GM12892 (cell line): ENCODE results near the gene CIDEC.

Experiments
- POLR2A ChIP-seq: IDR thresholded peaks from 2 replicates; pipeline ENCODE4 v1.6.1; 2011; ENCODE audit warnings: low read depth, low read length, control low read depth
- POLR2AphosphoS5 ChIP-seq: IDR thresholded peaks from 2 replicates; pipeline ENCODE4 v1.6.1; 2011; ENCODE audit warnings: low read depth, low read length, control low read depth

GRCh38 chr3:9902372-9903237 lies 22.6 kb upstream of the CIDEC start, which contains the start of gene IL17RE:
- TF ChIP-seq POLR2AphosphoS5 (no peak), POLR2A (no peak)
